Body of pancreas (tissue), 4 donors: ENCODE results near the gene SCFD2. TPM values are rescaled to one million over a fixed set of nuclear protein-coding genes. Genes with fewer than 3 reads are reported as not detected.

Source experiments
- ATAC-seq: fragments of 150-250 bp; one replicate; pipeline ENCODE4 v1.9.1; 2016
- DNase-seq, 4 donors: peaks; one replicate each; pipeline ENCODE4 v3.0.0-alpha.2; 2019
- H3K27ac ChIP-seq, 4 donors: fragments of 200-600 bp; sonication (generic); 1 replicate in 3 of 4; 2 replicates in 1 of 4; pipeline versions ENCODE4 v1.5.1 to v1.6.1; 2016 to 2019; ENCODE audit warnings: mild to moderate bottlenecking in 1 of 4, mixed read lengths in 1 of 4, moderate library complexity in 1 of 4
- H3K27me3 ChIP-seq, 2 donors: fragments of 200-600 bp; sonication (generic); one replicate each; pipeline ENCODE4 v1.6.0; 2016; ENCODE audit warnings: mild to moderate bottlenecking in 1 of 2
- H3K36me3 ChIP-seq, 2 donors: fragments of 200-600 bp; sonication (generic); replicated peaks in 1 of 2; 2 replicates each; pipeline ENCODE4 v1.5.1; 2016; ENCODE audit warnings: low read depth in 2 of 2; ENCODE audit not compliant: insufficient read depth in 1 of 2
- H3K4me1 ChIP-seq: fragments of 200-600 bp; sonication (generic); one replicate; pipeline ENCODE4 v1.6.0; 2016
- H3K4me3 ChIP-seq, 2 donors: fragments of 200-600 bp; sonication (generic); 1 replicate in 1 of 2; 2 replicates in 1 of 2; pipeline ENCODE4 v1.5.1; 2016 to 2019
- H3K9me3 ChIP-seq, 3 donors: fragments of 200-600 bp; sonication (generic); 1 replicate in 2 of 3; 2 replicates in 1 of 3; pipeline ENCODE4 v1.5.1; 2016
- CTCF ChIP-seq, 7 experiments: fragments of 450-650 bp in 4 of 7; fragments of 200-600 bp in 3 of 7; sonication (generic) in 3 of 7; IDR thresholded peaks; one replicate each; pipeline ENCODE4 v1.5.1; 2016 to 2019; ENCODE audit warnings: antibody characterized with exemption in 7 of 7
- POLR2A ChIP-seq, 3 donors: fragments of 450-650 bp; IDR thresholded peaks; one replicate each; pipeline ENCODE4 v1.6.1; 2016; ENCODE audit warnings: antibody characterized with exemption in 3 of 3, mild to moderate bottlenecking in 2 of 3
- WGBS, 2 donors: methylation state at CpG; one replicate each; pipeline ENCODE4 v1.1.5; 2017; 5-methylcytosine and 5-hydroxymethylcytosine counted together
- intact Hi-C: fragments of 100-400 bp; cut with DNase I; formaldehyde crosslinking; loops from one replicate; pipeline ENCODE4 v1.15.1; 2023
- total RNA-seq, 2 donors: library from RNA; depleted of rRNA; stranded (reverse); fragments of >200 nt; gene quantifications; one replicate each; pipeline ENCODE4 v1.1.0, GENCODE V29; 2016

SCFD2 gene
- total RNA-seq, 2 donors from 2014 or later, result 17.9 to 53.7 TPM

GRCh38 chr4:53128231-53128630, 237.6 kb downstream of the SCFD2 start:
- TF ChIP-seq POLR2A (IDR thresholded peaks at IDR 0.05), result no peak
- TF ChIP-seq CTCF (IDR thresholded peaks at IDR 0.05), result no peak
- Histone ChIP-seq H3K27ac (no peak overlapping the region), H3K4me3 (no peak overlapping the region), H3K9me3 (no peaks in the 10 kb centered on the region), H3K27me3 (no peaks in the 10 kb centered on the region), H3K4me1 (peaks cover 1% of the 10 kb centered on the region), H3K36me3 (no peaks in the 10 kb centered on the region)
- DNase-seq (no peak), ATAC-seq (no peak)
- 79 to 87% methylated on average over 4 of the region's 4 CpGs for WGBS, 2 donors
- intact Hi-C loops, result no loop called here

DNA sequence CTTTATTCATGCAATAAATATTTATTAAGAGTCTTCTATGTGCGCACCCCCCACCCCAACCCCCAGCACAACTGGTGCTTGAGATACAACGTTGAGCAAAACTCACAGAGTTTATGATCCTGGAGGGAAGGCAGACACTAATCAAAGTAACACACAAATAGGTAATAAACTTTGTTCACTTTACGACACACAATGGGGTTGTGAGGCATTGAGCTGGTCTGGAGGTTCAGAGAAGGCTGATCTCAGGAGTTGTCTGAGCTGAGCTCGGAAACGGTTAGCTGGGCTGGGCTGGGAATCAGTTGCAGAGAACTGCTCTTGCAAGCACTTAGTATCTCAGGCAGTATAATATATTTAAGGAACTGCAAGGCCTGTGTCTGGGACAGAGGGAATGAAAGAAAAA, 238.5 kb downstream of the SCFD2 start:
- TF ChIP-seq CTCF (IDR thresholded peaks at IDR 0.05) (no peak), POLR2A (IDR thresholded peaks at IDR 0.05) (no peak)
- Histone ChIP-seq H3K27ac (no peak overlapping the region), H3K36me3 (no peaks in the 10 kb centered on the region), H3K4me1 (peaks cover 5% of the 10 kb centered on the region), H3K4me3 (no peak overlapping the region), H3K9me3 (no peaks in the 10 kb centered on the region), H3K27me3 (no peaks in the 10 kb centered on the region)
- DNase-seq (no peak), ATAC-seq (no peak)
- intact Hi-C loops, result no loop called here
- 88 to 89% methylated on average over 5 of the region's 5 CpGs for WGBS, 2 donors

DNA sequence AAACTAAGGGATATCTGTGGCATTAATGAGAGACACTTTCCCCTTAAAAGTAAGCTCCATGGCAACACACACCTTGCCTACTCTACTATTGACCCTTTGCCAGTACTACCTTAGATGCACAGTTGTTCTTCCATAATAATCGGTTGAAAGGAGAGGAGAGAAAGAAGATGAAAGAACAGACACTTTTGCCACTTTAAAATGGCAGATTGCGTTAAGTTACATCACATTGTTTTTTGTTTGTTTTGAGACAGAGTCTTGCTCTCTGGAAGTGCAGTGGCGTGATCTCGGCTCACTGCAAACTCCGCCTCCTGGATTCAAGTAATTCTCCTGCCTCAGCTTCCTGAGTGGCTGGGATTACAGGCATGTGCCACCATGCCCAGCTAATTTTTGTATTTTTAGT, 239.8 kb downstream of the SCFD2 start:
- no peak overlapping the region for H3K4me3 ChIP-seq
- WGBS, 2 donors, result 95% methylated on average over 5 of the region's 5 CpGs
- no peaks in the 10 kb centered on the region for H3K27me3 ChIP-seq
- TF ChIP-seq POLR2A (IDR thresholded peaks at IDR 0.05) (no peak), CTCF (IDR thresholded peaks at IDR 0.05) (no peak)
- H3K27ac ChIP-seq, result no peak overlapping the region
- H3K36me3 ChIP-seq, result no peaks in the 10 kb centered on the region
- peaks cover 5% of the 10 kb centered on the region for H3K4me1 ChIP-seq
- ATAC-seq, result no peak
- intact Hi-C loops, result no loop called here
- H3K9me3 ChIP-seq, result no peaks in the 10 kb centered on the region
- DNase-seq, result no peak

DNA sequence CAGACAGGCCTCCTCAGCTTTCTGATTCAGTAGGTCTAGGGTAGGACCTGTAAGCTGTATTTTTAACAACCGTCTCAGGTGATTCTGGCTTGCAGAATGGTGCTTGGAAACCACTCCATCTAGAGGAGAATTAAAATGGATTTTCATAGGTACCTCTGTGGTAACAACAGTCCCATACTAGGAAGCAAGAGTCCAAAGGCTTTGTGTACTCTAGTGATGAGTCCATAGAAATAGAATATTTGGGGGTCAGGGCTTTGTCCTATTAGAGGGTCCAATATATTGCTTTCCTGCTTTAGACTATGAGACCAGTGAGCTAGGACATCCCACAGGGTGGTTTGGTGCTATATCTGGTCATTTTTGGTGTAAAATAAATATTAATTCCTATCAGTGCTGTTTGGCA, 242.0 kb downstream of the SCFD2 start:
- no peak for DNase-seq
- peaks cover 5% of the 10 kb centered on the region for H3K4me1 ChIP-seq
- TF ChIP-seq CTCF (IDR thresholded peaks at IDR 0.05), result no peak
- TF ChIP-seq POLR2A (IDR thresholded peaks at IDR 0.05), result no peak
- no peaks in the 10 kb centered on the region for H3K36me3 ChIP-seq
- H3K27me3 ChIP-seq, result no peaks in the 10 kb centered on the region
- H3K9me3 ChIP-seq, result no peaks in the 10 kb centered on the region
- no peak for ATAC-seq
- WGBS, 2 donors, result 92 to 100% methylated on average over 1 of the region's 1 CpG
- no peak overlapping the region for H3K4me3 ChIP-seq
- H3K27ac ChIP-seq, result no peak overlapping the region
- intact Hi-C loops, result no loop called here

GRCh38 chr4:53123171-53123570, 242.7 kb downstream of the SCFD2 start:
- ATAC-seq (no peak), DNase-seq (no peak)
- no peaks in the 10 kb centered on the region for H3K9me3 ChIP-seq
- no peaks in the 10 kb centered on the region for H3K27me3 ChIP-seq
- intact Hi-C loops, result no loop called here
- H3K4me1 ChIP-seq, result peaks cover 5% of the 10 kb centered on the region
- H3K27ac ChIP-seq, result peak overlapping the region in 1 of 4 donors; percentile 15
- no peaks in the 10 kb centered on the region for H3K36me3 ChIP-seq
- TF ChIP-seq CTCF (IDR thresholded peaks at IDR 0.05) (no peak), POLR2A (IDR thresholded peaks at IDR 0.05) (no peak)
- no peak overlapping the region for H3K4me3 ChIP-seq
- 32 to 35% methylated on average over 2 of the region's 2 CpGs for WGBS, 2 donors
